SK-N-SH (cell line): ENCODE data around the gene RUVBL2. TPM values are rescaled to one million over a fixed set of nuclear protein-coding genes. Genes with fewer than 3 reads are reported as not detected.

ENCODE experiments used
- CTCF ChIA-PET: fragments of 300-600, 350-600 bp; formaldehyde crosslinking; extraction: SDS; loops from one replicate; lab custom pipeline; 2021; lab: Yijun Ruan, JAX
- POLR2A ChIA-PET: fragments of 350-600 bp; sonication (Branson Sonifier 250); formaldehyde crosslinking; extraction: SDS; loops from one replicate; lab custom pipeline; 2020; ENCODE audit warnings: antibody characterized with exemption, inconsistent platforms; lab: Yijun Ruan, JAX
- DNase-seq: peaks from one replicate; pipeline ENCODE4 v3.0.0; 2012
- H2AFZ ChIP-seq: fragments of 200-600 bp; sonication (generic); 2 replicates; pipeline ENCODE4 v1.8.1; 2016; ENCODE audit warnings: antibody characterized with exemption, mild to moderate bottlenecking, low read depth
- H3F3A ChIP-seq: fragments of 200-600 bp; sonication (generic); replicated peaks from 2 replicates; pipeline ENCODE3; 2016; ENCODE audit warnings: antibody characterized with exemption, mild to moderate bottlenecking; ENCODE audit not compliant: insufficient read depth
- H3K27ac ChIP-seq, 2 experiments: fragments of 200-500 bp in 1 of 2; fragments of 200-600 bp in 1 of 2; sonication (Bioruptor generic) in 1 of 2; sonication (generic), shearing (Covaris generic) in 1 of 2; 2 replicates each; pipeline versions ENCODE4 v1.5.1 to v1.6.1; 2014 to 2016; ENCODE audit warnings: low read depth in 2 of 2, inconsistent platforms in 1 of 2, low read length in 1 of 2, mild to moderate bottlenecking in 1 of 2, mixed read lengths in 1 of 2
- H3K27me3 ChIP-seq: fragments of 200-600 bp; sonication (generic), shearing (Covaris generic); 2 replicates; pipeline ENCODE4 v1.6.1; 2016; ENCODE audit warnings: mixed run types; ENCODE audit not compliant: insufficient read depth
- H3K36me3 ChIP-seq, 2 experiments: fragments of 200-500 bp in 1 of 2; fragments of 200-600 bp in 1 of 2; sonication (Bioruptor generic) in 1 of 2; sonication (generic) in 1 of 2; replicated peaks in 1 of 2; 2 replicates each; pipeline versions ENCODE3 to v1.5.1; 2014 to 2016; ENCODE audit warnings: low read length in 1 of 2, mild to moderate bottlenecking in 1 of 2; ENCODE audit not compliant: insufficient read depth in 2 of 2, control insufficient read depth in 1 of 2
- H3K4me1 ChIP-seq, 2 experiments: fragments of 200-500 bp in 1 of 2; fragments of 200-600 bp in 1 of 2; sonication (Bioruptor generic) in 1 of 2; sonication (generic), shearing (Covaris generic) in 1 of 2; 2 replicates each; pipeline versions ENCODE4 v1.5.1 to v1.6.1; 2014 to 2016; ENCODE audit warnings: low read depth in 1 of 2, low read length in 1 of 2, mixed run types in 1 of 2; ENCODE audit not compliant: insufficient read depth in 2 of 2, control insufficient read depth in 1 of 2
- H3K4me2 ChIP-seq: fragments of 200-600 bp; sonication (generic), shearing (Covaris generic); 2 replicates; pipeline ENCODE4 v1.6.1; 2017; ENCODE audit warnings: mixed run types
- H3K4me3 ChIP-seq, 2 experiments: fragments of 200-500 bp in 1 of 2; fragments of 200-600 bp in 1 of 2; sonication (Bioruptor generic) in 1 of 2; sonication (generic), shearing (Covaris generic) in 1 of 2; 2 replicates each; pipeline versions ENCODE4 v1.5.1 to v1.8.1; 2014 to 2016; ENCODE audit warnings: low read depth in 2 of 2, inconsistent platforms in 1 of 2, low read length in 1 of 2, mild to moderate bottlenecking in 1 of 2, mixed read lengths in 1 of 2, moderate library complexity in 1 of 2
- H3K79me2 ChIP-seq: fragments of 200-600 bp; sonication (generic); 2 replicates; pipeline ENCODE4 v1.8.1; 2017; ENCODE audit warnings: mild to moderate bottlenecking; ENCODE audit not compliant: insufficient read depth
- H3K9ac ChIP-seq: fragments of 200-600 bp; sonication (generic); 2 replicates; pipeline ENCODE4 v1.6.1; 2017; ENCODE audit warnings: mixed run types
- H3K9me2 ChIP-seq: fragments of 200-600 bp; sonication (generic); 2 replicates; pipeline ENCODE4 v1.6.1; 2017; ENCODE audit warnings: mixed run types
- H3K9me3 ChIP-seq: fragments of 200-600 bp; sonication (generic); 2 replicates; pipeline ENCODE4 v1.6.1; 2017; ENCODE audit warnings: mixed run types, mild to moderate bottlenecking, moderate library complexity
- H4K20me1 ChIP-seq: fragments of 200-600 bp; sonication (generic); 2 replicates; pipeline ENCODE4 v1.6.1; 2017; ENCODE audit warnings: mild to moderate bottlenecking, mixed run types; ENCODE audit not compliant: insufficient read depth
- ELF1 ChIP-seq: IDR thresholded peaks from 2 replicates; pipeline ENCODE4 v1.4.0; 2012
- EP300 ChIP-seq, 2 experiments: IDR thresholded peaks; 2 replicates each; pipeline versions ENCODE4 v1.4.0 to v1.6.1; 2012; ENCODE audit warnings: borderline replicate concordance in 1 of 2, low read depth in 1 of 2, low read length in 1 of 2
- FOXM1 ChIP-seq: IDR thresholded peaks from 2 replicates; pipeline ENCODE4 v1.4.0; 2012; ENCODE audit warnings: low read depth, mild to moderate bottlenecking
- GATA2 ChIP-seq: sonication (generic); formaldehyde crosslinking; IDR thresholded peaks from 2 replicates; pipeline ENCODE4 v1.5.0; 2020; ENCODE audit warnings: mild to moderate bottlenecking, missing genetic modification reagents
- MXI1 ChIP-seq: IDR thresholded peaks from 2 replicates; pipeline ENCODE4 v1.6.1; 2012; ENCODE audit warnings: mild to moderate bottlenecking, low read depth, low read length, improper control_type of control experiment
- NRF1 ChIP-seq: IDR thresholded peaks from 2 replicates; pipeline ENCODE4 v1.6.1; 2012; ENCODE audit warnings: low read depth, mild to moderate bottlenecking, low read length
- RAD21 ChIP-seq: IDR thresholded peaks from 2 replicates; pipeline ENCODE4 v1.6.1; 2012; ENCODE audit warnings: mild to moderate bottlenecking, low read length
- REST ChIP-seq: IDR thresholded peaks from 2 replicates; pipeline ENCODE4 v1.6.1; 2012; ENCODE audit warnings: mild to moderate bottlenecking, low read depth, low read length, moderate library complexity
- RFX5 ChIP-seq: IDR thresholded peaks from 2 replicates; pipeline ENCODE4 v1.6.1; 2012; ENCODE audit warnings: mild to moderate bottlenecking, improper control_type of control experiment, low read length
- TAF1 ChIP-seq: IDR thresholded peaks from 2 replicates; pipeline ENCODE4 v1.6.1; 2012; ENCODE audit warnings: low read depth, mild to moderate bottlenecking, low read length, moderate library complexity, borderline replicate concordance
- TCF12 ChIP-seq: IDR thresholded peaks from 2 replicates; pipeline ENCODE4 v1.4.0; 2012
- TEAD4 ChIP-seq: IDR thresholded peaks from 2 replicates; pipeline ENCODE4 v1.4.0; 2012; ENCODE audit warnings: mild to moderate bottlenecking, borderline replicate concordance; ENCODE audit not compliant: insufficient read depth
- USF1 ChIP-seq: IDR thresholded peaks from 2 replicates; pipeline ENCODE4 v1.4.0; 2012; ENCODE audit warnings: low read depth, borderline replicate concordance
- ZBTB33 ChIP-seq: IDR thresholded peaks from 2 replicates; pipeline ENCODE4 v1.4.0; 2012; ENCODE audit warnings: low read depth, borderline replicate concordance
- WGBS: methylation state at CpG from one replicate; pipeline ENCODE4 v1.1.6; 2017; ENCODE audit warnings: low lambda C conversion rate; 5-methylcytosine and 5-hydroxymethylcytosine counted together
- polyA plus RNA-seq, 3 experiments: library from polyadenylated mRNA; depleted of rRNA; stranded (reverse); fragments of >200 nt; gene quantifications; 2 replicates each; pipeline ENCODE4 v1.2.3, GENCODE V29; 2012
- TF ChIP-seq, protein P1 (sequence below): fragments of 150-350 bp; IDR thresholded peaks from 2 replicates; pipeline ENCODE4 v1.6.1; 2017; ENCODE audit warnings: antibody characterized with exemption, low read length, low read depth, borderline replicate concordance
- TF ChIP-seq, protein P2 (sequence below): IDR thresholded peaks from 2 replicates; pipeline ENCODE4 v1.4.0; 2012; ENCODE audit warnings: low read depth

Gene RUVBL2
- polyA plus RNA-seq, 1 of the 3 experiments (the other 2 are of a cell fraction), result 459 TPM

DNA sequence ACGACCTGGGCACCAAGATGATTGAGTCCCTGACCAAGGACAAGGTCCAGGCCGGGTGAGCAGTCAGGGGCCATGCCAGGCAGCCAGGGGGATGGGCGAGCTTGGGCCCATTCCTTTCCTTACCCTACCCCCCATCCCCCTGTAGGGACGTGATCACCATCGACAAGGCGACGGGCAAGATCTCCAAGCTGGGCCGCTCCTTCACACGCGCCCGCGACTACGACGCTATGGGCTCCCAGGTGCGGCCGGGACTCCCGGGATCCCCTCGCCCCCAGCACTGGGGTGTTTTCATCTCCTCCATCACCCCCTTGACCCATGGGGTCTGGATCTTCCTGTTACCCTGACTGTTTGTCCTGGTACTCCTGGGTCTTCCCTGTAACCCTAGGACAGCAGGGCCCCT, 16.1 kb downstream of the RUVBL2 start:
- CTCF ChIA-PET, result interaction anchor here (0.6 to 8.6 kb wide), 5 partner anchors 8 to 224 kb away, joined by 3 to 68 read pairs (median 5); partner anchors contain the start of gene RUVBL2
- no peaks in the 10 kb centered on the region for H3K27me3 ChIP-seq
- H3K79me2 ChIP-seq, result no peaks in the 10 kb centered on the region
- TF ChIP-seq RFX5 (no peak), ELF1 (no peak), MXI1 (no peak)
- TF ChIP-seq, protein P1, sequence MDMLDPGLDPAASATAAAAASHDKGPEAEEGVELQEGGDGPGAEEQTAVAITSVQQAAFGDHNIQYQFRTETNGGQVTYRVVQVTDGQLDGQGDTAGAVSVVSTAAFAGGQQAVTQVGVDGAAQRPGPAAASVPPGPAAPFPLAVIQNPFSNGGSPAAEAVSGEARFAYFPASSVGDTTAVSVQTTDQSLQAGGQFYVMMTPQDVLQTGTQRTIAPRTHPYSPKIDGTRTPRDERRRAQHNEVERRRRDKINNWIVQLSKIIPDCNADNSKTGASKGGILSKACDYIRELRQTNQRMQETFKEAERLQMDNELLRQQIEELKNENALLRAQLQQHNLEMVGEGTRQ, result no peak
- TF ChIP-seq, all 33 proteins: peak for 0
- Histone ChIP-seq H3K4me1 (no peaks in the 10 kb centered on the region), H2AFZ (no peak overlapping the region), H3F3A (peaks cover 7% of the 10 kb centered on the region), H3K36me3 (peaks cover 9 to 59% of the 10 kb centered on the region in 2 experiments), H3K4me2 (no peak overlapping the region), H3K4me3 (no peak overlapping the region), H3K9me3 (no peaks in the 10 kb centered on the region), H3K9ac (no peak overlapping the region), H3K9me2 (no peaks in the 10 kb centered on the region), H4K20me1 (no peaks in the 10 kb centered on the region), H3K27ac (no peak overlapping the region)
- 96% methylated on average over 17 of the region's 18 CpGs for WGBS
- DNase-seq, result no peak
- POLR2A ChIA-PET, result interaction anchor here (1.2 to 2.4 kb wide), 2 partner anchors 8 to 10 kb away, joined by 7 read pairs; partner anchors contain the start of gene LHB

GRCh38 chr19:49010453-49010852, 16.8 kb downstream of the RUVBL2 start:
- TF ChIP-seq GATA2 (no peak), RAD21 (no peak), EP300 (IDR thresholded peaks at IDR 0.05; ENCODE audit: borderline replicate concordance in 1 of 2, low read depth in 1 of 2, low read length in 1 of 2) (no peak), TAF1 (no peak), USF1 (no peak), NRF1 (no peak), TCF12 (no peak), FOXM1 (no peak), REST (no peak), TEAD4 (no peak), ZBTB33 (no peak)
- TF ChIP-seq, protein P1, result no peak
- TF ChIP-seq, protein P2, sequence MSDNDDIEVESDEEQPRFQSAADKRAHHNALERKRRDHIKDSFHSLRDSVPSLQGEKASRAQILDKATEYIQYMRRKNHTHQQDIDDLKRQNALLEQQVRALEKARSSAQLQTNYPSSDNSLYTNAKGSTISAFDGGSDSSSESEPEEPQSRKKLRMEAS, result no peak
- CTCF ChIA-PET, result interaction anchor here (0.6 to 8.6 kb wide), 5 partner anchors 9 to 224 kb away, joined by 3 to 68 read pairs (median 3); no protein-coding TSS in a partner anchor
- Histone ChIP-seq H3K4me1 (no peaks in the 10 kb centered on the region), H3K9ac (no peak overlapping the region), H3F3A (peaks cover 7% of the 10 kb centered on the region), H3K27ac (no peak overlapping the region), H3K4me2 (no peak overlapping the region), H3K4me3 (no peak overlapping the region), H3K36me3 (peaks cover 7 to 59% of the 10 kb centered on the region in 2 experiments), H3K79me2 (no peaks in the 10 kb centered on the region), H2AFZ (no peak overlapping the region), H3K9me3 (no peaks in the 10 kb centered on the region), H4K20me1 (no peaks in the 10 kb centered on the region), H3K27me3 (no peaks in the 10 kb centered on the region), H3K9me2 (no peaks in the 10 kb centered on the region)
- WGBS, result 88% methylated on average over 18 of the region's 18 CpGs
- POLR2A ChIA-PET, result interaction anchor here (0.6 to 2.4 kb wide), 2 partner anchors 9 kb away, joined by 3 to 7 read pairs; no protein-coding TSS in a partner anchor
- no peak for DNase-seq
